GM21447 (cell line): ENCODE results near the gene HPDL.

Experiments
- ATAC-seq: cut with Tn5 transposase; IDR thresholded peaks from one replicate; pipeline ENCODE4 v1.9.1; 2021; ENCODE audit not compliant: unreplicated experiment

Gene HPDL

GRCh38 chr1:45321444-45321843 lies 5.3 kb upstream of the HPDL start:
- ATAC-seq, result no peak

GRCh38 chr1:45322486-45323040 lies 4.1 kb upstream of the HPDL start:
- no peak for ATAC-seq

- ATAC-seq, result no peak
Observed at GRCh38 chr1:45325851-45326506, 716 bp upstream of the HPDL start.

GRCh38 chr1:45327644-45328515 lies 1.2 kb downstream of the HPDL start:
- ATAC-seq, result no peak

- no peak for ATAC-seq
Observed at GRCh38 chr1:45328680-45329079, 2.0 kb downstream of the HPDL start.

- ATAC-seq, result no peak
Observed at GRCh38 chr1:45329445-45329844, 2.8 kb downstream of the HPDL start.

- ATAC-seq, result no peak
Observed at GRCh38 chr1:45331436-45332345, 5.0 kb downstream of the HPDL start.

GRCh38 chr1:45332346-45332720 lies 5.6 kb downstream of the HPDL start:
- ATAC-seq, result no peak

GRCh38 chr1:45334308-45335245 lies 7.9 kb downstream of the HPDL start:
- no peak for ATAC-seq

GRCh38 chr1:45335855-45336324 lies 9.2 kb downstream of the HPDL start:
- ATAC-seq, result no peak

- no peak for ATAC-seq
Observed at GRCh38 chr1:45337630-45338325, 11.1 kb downstream of the HPDL start.

- ATAC-seq, result peak; percentile 74
Observed at GRCh38 chr1:45339789-45340558, 13.3 kb downstream of the HPDL start, which contains the start of the genes MUTYH and TOE1. Gene MUTYH, minus strand, starts transcription at chr1:45340440. Its CDS starts 5,935 bp downstream, at chr1:45334505. Gene TOE1, plus strand, starts transcription at chr1:45340170. Its CDS starts 83 bp downstream, at chr1:45340253.

- ATAC-seq, result no peak
Observed at GRCh38 chr1:45340816-45341466, 14.2 kb downstream of the HPDL start.

- no peak for ATAC-seq
Observed at GRCh38 chr1:45344499-45344898, 17.8 kb downstream of the HPDL start.

GRCh38 chr1:45345014-45345413 lies 18.3 kb downstream of the HPDL start:
- ATAC-seq, result no peak

GRCh38 chr1:45346473-45346872 lies 19.8 kb downstream of the HPDL start:
- ATAC-seq, result no peak

- no peak for ATAC-seq
Observed at GRCh38 chr1:45348020-45348419, 21.3 kb downstream of the HPDL start.

GRCh38 chr1:45348609-45348965 lies 21.9 kb downstream of the HPDL start:
- ATAC-seq, result no peak
